ENCODE measurements around the gene ABI3BP. TPM values are rescaled to one million over a fixed set of nuclear protein-coding genes. Genes with fewer than 3 reads are reported as not detected.

ABI3BP gene
- polyA plus RNA-seq, 1 of the 3 experiments (the other 2 are of a cell fraction) = 8.4 TPM

GRCh38 chr3:100999160-100999559, 5.9 kb upstream of the ABI3BP start:
- CTCF ChIA-PET = interaction anchor here (1.3 kb wide), 1 partner anchor 11 kb away, joined by 6 read pairs; no protein-coding TSS in a partner anchor
- Histone ChIP-seq H4K20me1 (ENCODE audit: insufficient read depth) (no peaks in the 10 kb centered on the region), H3K9me3 (no peaks in the 10 kb centered on the region), H3F3A (replicated peaks; ENCODE audit: insufficient read depth) (no peaks in the 10 kb centered on the region), H3K36me3 (replicated peaks in 1 of 2; ENCODE audit: control insufficient read depth in 1 of 2, insufficient read depth in 2 of 2, low read length in 1 of 2) (no peaks in the 10 kb centered on the region), H3K79me2 (ENCODE audit: insufficient read depth) (no peaks in the 10 kb centered on the region), H3K9me2 (no peaks in the 10 kb centered on the region), H3K4me2 (no peak overlapping the region), H3K4me1 (ENCODE audit: control insufficient read depth in 1 of 2, insufficient read depth in 2 of 2, low read depth in 1 of 2, low read length in 1 of 2) (no peaks in the 10 kb centered on the region), H3K4me3 (ENCODE audit: low read depth in 2 of 2, low read length in 1 of 2) (no peak overlapping the region), H3K27me3 (ENCODE audit: insufficient read depth) (no peaks in the 10 kb centered on the region), H2AFZ (ENCODE audit: low read depth) (no peak overlapping the region), H3K9ac (no peak overlapping the region), H3K27ac (ENCODE audit: low read depth in 2 of 2, low read length in 1 of 2) (no peak overlapping the region)
- 81% methylated on average over 2 of the region's 2 CpGs for WGBS (ENCODE audit: low lambda C conversion rate)
- DNase-seq = no peak
- POLR2A ChIA-PET = no interaction called here
- TF ChIP-seq TAF1 (IDR thresholded peaks at IDR 0.05; ENCODE audit: borderline replicate concordance, low read depth, low read length) = no peak
- TF ChIP-seq SIN3A (IDR thresholded peaks at IDR 0.05; ENCODE audit: borderline replicate concordance, low read depth, low read length) = no peak
- no peak for TF ChIP-seq NFIC (IDR thresholded peaks at IDR 0.05; ENCODE audit: borderline replicate concordance)
- no peak for TF ChIP-seq NRF1 (IDR thresholded peaks at IDR 0.05; ENCODE audit: low read depth, low read length)
- no peak for TF ChIP-seq MEF2A (IDR thresholded peaks at IDR 0.05; ENCODE audit: borderline replicate concordance, low read depth)
- no peak for TF ChIP-seq RFX5 (IDR thresholded peaks at IDR 0.05; ENCODE audit: low read length)
- TF ChIP-seq RCOR1 (IDR thresholded peaks at IDR 0.05; ENCODE audit: low read length) = no peak
- no peak for TF ChIP-seq FOXM1 (IDR thresholded peaks at IDR 0.05; ENCODE audit: low read depth)
- no peak for TF ChIP-seq IRF3 (IDR thresholded peaks at IDR 0.05; ENCODE audit: low read depth, low read length)
- TF ChIP-seq USF1 (IDR thresholded peaks at IDR 0.05; ENCODE audit: borderline replicate concordance, low read depth) = no peak
- TF ChIP-seq GATA2 (CRISPR knock-in tag; IDR thresholded peaks at IDR 0.05) = no peak
- no peak for TF ChIP-seq ELF1 (IDR thresholded peaks at IDR 0.05)
- no peak for TF ChIP-seq EZH2phosphoT487 (IDR thresholded peaks at IDR 0.05; ENCODE audit: borderline replicate concordance, low read depth)

- Histone ChIP-seq H3K36me3 (replicated peaks in 1 of 2; ENCODE audit: control insufficient read depth in 1 of 2, insufficient read depth in 2 of 2, low read length in 1 of 2) (no peaks in the 10 kb centered on the region), H3K9ac (no peak overlapping the region), H4K20me1 (ENCODE audit: insufficient read depth) (no peaks in the 10 kb centered on the region), H3K4me2 (no peak overlapping the region), H3K4me3 (ENCODE audit: low read depth in 2 of 2, low read length in 1 of 2) (no peak overlapping the region), H3K79me2 (ENCODE audit: insufficient read depth) (no peaks in the 10 kb centered on the region), H3K9me2 (no peaks in the 10 kb centered on the region), H3K27ac (ENCODE audit: low read depth in 2 of 2, low read length in 1 of 2) (no peak overlapping the region), H2AFZ (ENCODE audit: low read depth) (no peak overlapping the region), H3F3A (replicated peaks; ENCODE audit: insufficient read depth) (no peaks in the 10 kb centered on the region), H3K27me3 (ENCODE audit: insufficient read depth) (no peaks in the 10 kb centered on the region), H3K4me1 (ENCODE audit: control insufficient read depth in 1 of 2, insufficient read depth in 2 of 2, low read depth in 1 of 2, low read length in 1 of 2) (peaks cover 0 to 7% of the 10 kb centered on the region in 2 experiments; a peak in 2 of 4 replicates), H3K9me3 (no peaks in the 10 kb centered on the region)
- no peak for DNase-seq
- TF ChIP-seq RFX5 (IDR thresholded peaks at IDR 0.05; ENCODE audit: low read length) (no peak), EZH2phosphoT487 (IDR thresholded peaks at IDR 0.05; ENCODE audit: borderline replicate concordance, low read depth) (no peak), USF2 (IDR thresholded peaks at IDR 0.05; ENCODE audit: borderline replicate concordance, low read depth, low read length) (no peak), CTCF (IDR thresholded peaks at IDR 0.05) (no peak), POLR2AphosphoS5 (IDR thresholded peaks at IDR 0.05; ENCODE audit: low read depth, low read length) (no peak), SMC3 (IDR thresholded peaks at IDR 0.05; ENCODE audit: low read depth, low read length) (no peak), EP300 (IDR thresholded peaks at IDR 0.05; ENCODE audit: borderline replicate concordance in 1 of 2, low read depth in 1 of 2, low read length in 1 of 2) (no peak), ELF1 (IDR thresholded peaks at IDR 0.05) (no peak)
- 88% methylated on average over 2 of the region's 2 CpGs for WGBS (ENCODE audit: low lambda C conversion rate)
- CTCF ChIA-PET = no interaction called here
- POLR2A ChIA-PET = no interaction called here
These were observed 1.6 kb upstream of the ABI3BP start for GRCh38 chr3:100994809-100995208.
